Fibroblast of skin of scalp (primary cell): ENCODE results near the gene SRCIN1.
"Not testable (repeated sequence)": the region's sequence is repeated elsewhere in the genome, so short reads cannot be mapped to it uniquely, and the experiment has no call there.

Experiments used
- DNase-seq: peaks from one replicate; pipeline ENCODE4 v3.0.0-alpha.2; 2013

SRCIN1 gene

DNA sequence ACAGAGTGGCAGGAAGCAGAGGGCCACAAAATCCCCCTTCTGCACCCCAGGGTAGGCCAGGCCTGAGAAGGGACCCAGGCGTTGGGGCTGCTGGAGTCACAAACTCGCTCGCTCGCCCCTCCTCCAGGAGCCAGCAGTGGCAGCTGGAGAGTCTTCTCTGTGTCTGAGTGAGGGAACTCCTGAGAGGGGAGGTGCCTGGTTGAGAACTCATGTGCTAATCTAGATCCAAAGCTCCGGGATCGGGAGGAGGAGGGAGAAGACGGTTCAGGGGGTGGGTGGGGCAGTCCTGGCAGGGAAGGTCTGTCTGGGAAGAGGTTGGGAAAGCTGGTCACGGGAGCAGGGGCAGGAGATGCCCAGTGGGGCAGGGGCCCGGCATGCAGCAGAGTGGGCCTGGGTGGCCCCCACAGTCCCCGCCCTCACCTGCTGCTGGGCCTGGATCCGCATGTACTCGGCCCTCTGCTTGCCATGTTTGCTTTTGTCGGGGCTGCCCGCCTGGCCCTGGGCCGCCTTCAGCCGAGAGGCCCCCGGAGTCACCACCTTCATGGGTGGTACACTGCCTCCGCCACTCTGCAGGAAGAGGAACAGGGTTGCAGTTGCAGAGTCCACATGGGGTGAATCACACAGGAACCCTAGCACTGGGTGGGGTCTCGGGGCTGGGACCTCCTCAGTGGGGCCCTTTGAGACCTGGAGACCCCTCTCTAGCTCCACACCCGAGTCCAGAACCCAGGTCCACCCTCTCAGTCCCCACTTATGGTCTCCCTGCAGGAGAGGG, 62.2 kb downstream of the SRCIN1 start:
- DNase-seq: no peak

DNA sequence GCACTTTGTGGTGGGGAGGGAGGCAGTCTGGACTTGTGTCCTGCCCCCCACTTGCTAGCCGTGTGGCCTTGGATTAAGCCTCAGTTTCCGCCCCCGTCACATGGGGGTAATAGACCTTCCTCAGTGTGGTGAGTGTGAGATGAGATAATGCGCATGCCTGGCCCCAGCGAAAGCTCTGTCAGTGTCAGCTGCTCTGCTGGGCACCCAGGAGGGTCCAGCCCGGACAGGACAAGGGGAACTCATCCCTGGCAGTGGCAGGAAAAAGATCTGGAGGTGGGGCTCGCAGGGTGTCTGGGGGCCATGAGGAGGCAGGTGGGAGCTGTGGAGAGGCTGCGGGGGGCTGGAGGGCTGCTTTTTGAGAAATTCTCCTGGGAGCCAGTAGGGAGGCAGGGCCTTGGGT, 63.5 kb downstream of the SRCIN1 start:
- no peak for DNase-seq

DNA sequence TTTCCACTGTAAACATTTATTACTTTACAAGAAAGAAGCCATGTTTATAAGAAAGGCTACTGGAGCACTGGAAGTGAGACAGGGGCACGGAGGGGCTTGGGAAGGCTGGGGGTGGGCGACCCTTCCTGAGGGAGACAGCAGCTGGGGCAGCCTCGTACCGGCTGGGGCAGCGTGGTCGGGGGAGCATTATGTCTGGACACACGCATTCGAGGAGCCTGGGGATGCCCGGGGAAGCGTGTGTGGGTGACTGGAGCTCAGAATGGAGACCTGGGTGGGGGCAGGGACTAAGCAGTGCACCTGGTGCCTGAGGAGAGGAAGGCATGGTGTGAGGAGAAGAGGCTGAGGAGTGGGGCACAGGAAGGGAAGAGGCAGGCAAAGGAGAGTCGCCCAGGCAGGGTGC, 64.5 kb downstream of the SRCIN1 start:
- no peak for DNase-seq

DNA sequence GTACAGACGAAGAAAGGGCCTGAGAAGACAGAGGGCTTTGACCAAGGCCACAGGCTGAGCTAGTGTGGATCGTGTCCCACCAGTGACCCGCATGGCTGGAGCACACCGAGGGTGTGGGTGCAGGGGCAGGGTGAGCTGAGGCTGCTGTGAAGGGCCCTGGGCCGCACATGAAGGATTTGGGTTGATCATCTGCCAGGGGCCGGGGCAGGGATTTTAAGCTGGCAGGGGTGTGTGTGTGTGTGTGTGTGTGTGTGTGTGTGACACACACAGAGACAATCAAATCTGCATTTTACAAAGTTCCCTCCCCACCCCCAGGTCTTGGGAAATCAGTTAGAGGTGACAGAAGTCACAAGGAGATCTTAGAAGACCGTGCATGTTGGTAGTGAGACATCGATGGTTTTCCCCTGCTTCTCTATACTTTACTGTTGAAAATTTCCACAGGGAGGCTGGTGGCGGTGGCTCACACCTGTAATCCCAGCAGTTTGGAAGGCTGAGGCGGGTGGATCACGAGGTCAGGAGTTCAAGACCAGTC, 65.2 kb downstream of the SRCIN1 start:
- no peak for DNase-seq

DNA sequence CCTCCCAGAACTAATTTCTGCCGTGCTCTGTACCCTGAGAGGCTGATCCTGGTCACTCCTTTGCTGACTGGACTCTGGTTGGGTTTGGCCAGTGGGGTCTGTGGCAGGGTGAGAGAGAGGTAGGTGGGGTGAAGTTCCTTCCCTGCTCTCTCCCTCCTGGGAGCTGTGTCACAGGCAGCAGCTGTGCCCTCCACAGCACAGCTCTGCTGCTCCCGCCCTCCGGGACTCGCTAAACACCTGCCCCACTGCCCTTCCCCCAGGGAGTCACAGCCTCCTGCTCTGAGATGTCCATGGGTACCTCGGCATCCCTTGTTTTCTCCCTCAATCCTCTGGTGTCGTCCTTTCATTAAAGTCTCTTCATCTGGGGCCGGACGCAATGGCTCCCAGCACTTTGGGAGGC, 66.4 kb downstream of the SRCIN1 start:
- no peak for DNase-seq

DNA sequence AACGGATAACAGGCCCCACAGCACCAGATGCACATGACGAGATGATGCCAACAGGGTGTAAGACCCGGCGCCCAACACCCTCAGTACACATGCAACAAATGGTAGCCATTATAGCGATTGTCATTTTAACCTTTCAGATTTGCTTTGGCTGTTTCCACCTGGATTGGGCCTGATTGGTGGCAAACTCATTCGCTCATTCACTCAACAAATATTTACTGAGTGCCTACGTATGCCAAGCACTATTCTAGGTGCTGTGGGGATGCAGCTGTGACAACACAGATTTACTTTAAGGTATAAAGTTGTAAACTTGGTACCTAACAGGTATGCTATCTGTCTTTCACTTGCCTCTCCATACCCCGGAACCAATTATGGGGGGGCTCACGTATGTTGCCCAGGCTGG, 66.8 kb downstream of the SRCIN1 start:
- no peak for DNase-seq

DNA sequence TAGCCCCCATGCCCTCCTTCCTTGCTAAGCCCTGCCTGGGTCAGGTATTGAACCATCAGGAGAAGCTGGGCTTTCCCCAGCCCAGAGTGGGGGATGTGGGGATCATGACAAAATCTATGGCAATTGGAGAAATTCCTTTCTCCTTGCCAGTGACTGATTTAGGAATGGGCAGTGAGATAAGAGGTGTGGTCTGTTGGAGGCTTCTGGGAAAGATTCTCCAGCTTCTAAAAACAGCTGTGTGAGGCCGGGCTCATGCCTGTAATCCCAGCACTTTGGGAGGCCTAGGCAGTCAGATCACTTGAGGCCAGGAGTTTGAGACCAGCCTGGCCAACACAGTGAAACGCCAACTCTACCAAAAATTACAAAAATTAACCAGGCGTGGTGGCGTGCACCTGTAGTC, 69.1 kb downstream of the SRCIN1 start:
- no peak for DNase-seq

DNA sequence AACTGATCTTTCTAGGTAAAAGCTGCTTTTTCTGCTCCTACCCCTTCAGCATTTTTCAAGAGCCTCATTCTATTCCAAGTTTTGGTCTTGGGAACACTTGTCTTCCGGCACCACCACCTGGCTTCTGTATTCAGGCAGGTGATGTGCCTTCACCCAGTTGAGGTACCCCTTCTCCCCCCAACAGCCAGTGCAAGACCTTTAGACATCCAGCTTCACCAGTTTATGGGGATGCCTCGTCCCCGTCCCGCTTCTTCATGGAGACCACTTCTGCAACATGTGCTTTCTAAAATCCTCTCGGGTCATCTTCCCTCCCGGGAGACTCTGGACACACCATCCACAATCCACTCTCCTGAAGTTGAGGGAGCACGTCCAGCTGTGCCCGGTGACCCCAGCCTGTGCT, 69.9 kb downstream of the SRCIN1 start:
- DNase-seq: no peak

DNA sequence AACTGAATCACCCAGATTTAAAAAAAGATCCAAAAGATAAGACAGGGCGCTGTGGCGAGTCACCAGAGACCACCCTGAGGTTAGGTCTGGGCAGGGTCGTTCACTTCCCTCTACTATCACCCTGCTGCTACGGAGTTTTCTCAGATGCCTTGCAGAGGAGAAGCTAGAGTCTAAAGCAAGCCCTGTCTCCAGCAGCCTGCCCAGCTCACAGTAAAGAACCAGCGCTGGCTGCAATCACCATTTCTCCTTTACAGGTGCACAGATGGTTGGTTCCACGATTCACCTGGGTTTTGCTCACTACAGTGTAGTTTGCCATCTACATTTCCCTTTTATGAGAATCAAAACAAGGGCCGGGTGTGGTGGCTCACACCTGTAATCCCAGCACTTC, 71.3 kb downstream of the SRCIN1 start:
- DNase-seq: no peak

DNA sequence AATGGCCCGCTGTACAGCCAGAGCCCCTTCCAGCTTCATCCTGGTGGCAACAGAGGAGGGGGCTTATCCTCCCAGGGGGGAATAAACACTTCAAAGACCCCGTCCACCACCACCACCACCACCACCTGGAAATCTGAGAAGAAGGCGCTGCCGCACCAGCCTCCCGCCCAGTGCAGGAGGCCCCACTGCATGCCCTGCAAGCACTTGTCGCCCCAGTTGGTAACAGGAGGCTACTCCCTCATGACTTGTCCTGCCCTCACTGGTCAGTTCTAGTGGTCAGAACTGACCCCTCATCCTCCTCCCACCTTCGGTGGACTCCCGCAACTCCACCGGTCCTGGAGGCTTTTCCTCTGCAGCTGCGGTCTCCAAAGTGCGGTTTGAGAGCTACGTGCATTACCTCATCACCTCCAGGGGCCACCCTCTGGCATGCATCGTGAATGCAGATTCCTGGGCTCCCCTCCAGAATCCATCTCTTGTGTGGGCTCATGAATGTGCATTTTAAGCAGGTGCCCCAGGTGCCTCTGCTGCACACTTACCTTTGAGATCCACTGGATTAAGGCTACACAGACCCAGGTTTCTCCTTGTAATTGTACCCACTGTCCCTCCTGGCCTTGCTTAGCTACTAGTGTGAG, 71.8 kb downstream of the SRCIN1 start:
- no peak for DNase-seq

DNA sequence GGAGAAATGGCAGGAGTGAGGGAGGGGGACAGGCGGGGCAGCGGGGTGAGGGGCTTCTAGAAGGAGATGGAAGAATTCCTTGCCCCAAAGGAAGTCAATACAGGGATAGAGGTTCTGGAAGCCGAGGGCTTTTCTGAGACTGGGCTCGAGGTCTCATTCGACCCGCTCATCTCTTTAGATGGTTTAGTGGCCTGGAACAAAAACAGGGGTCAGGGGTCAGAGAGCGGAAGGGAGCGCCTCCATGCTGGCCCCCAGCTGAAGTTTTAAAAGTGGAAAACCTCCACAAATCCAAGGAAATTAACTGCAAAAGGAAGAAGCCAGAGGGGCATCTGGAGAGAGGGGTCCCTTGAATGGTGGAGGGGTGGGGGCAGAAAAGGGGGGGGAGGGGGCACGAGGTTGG, 72.5 kb downstream of the SRCIN1 start:
- no peak for DNase-seq

DNA sequence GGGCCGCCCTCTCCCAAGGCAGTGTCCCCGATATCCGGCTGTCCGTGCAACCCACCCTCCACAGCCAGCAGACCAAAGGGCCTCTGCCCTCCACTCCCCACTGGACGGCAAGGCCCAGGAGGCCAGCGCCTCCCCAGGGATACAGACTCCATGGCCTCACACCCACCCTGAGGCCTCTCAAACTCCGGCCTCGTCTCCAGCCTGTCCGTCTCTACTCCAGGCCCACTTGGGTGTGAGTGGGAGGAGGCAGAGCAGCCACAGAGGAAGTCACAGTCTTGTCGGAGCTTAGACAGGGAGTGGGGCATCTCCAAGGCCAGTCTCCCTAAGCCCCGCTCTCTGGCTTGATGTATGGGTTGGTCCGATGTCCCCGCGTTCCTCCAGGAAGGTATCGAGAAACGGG, 73.3 kb downstream of the SRCIN1 start:
- no peak for DNase-seq

DNA sequence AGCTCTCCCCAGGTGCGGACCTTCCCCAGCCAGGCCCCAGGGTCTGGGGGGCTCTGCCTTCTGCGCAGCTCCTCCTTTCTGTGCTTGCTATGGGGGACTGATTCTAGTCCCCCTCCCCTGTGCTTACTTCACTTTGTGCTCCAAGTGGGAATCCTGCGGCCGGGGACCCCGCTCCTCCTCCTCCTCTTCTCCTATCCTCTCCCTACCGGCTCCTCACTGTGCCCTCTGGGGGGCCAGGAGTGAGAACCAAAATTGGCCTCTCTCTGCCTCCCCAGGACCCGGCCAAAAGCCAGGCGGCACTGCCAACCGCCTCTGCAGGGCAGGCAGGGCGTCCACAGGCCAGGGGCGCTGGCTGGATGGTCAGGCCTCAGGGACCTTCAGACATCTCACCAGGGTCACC, 74.0 kb downstream of the SRCIN1 start:
- DNase-seq: not testable (repeated sequence)

DNA sequence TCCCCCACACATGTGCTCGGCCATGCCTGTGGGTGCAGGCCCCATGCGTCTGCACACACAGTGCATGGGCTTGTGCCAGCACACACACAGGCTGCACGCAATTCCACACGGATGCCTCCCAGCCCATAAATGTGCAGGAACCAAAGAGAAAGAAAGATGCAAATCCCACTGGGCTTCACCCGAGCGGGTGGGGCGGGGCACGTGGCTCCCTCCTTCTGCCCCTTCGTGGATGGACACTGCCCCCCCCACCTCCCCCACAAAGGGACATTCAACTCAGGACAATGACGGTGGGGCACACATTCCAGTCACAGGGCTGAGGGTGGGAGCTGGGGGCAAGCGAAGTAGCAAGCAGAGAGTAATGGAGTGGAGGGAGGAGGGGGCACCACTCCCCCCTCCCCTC, 74.9 kb downstream of the SRCIN1 start:
- DNase-seq: not testable (repeated sequence)

DNA sequence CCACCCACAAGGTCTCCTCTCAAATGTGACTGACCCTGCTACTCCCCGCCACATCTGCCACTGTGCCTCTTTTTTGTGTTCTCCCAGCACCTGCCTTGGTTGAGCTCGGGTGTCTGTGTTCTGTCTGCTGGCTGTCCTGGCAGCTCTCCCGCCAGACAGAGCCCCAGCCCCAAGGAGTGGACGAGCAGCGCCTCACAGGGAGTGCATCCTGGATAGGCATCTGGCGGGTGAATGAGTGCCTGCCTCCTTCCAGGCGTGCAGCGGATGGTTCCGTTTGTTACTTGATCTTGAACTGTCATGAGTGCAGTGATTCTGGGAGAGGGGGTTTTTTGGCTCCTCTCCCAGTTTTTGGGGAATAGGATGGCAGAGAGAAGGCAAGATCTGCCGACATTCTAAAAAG, 77.6 kb downstream of the SRCIN1 start:
- DNase-seq: not testable (repeated sequence)

DNA sequence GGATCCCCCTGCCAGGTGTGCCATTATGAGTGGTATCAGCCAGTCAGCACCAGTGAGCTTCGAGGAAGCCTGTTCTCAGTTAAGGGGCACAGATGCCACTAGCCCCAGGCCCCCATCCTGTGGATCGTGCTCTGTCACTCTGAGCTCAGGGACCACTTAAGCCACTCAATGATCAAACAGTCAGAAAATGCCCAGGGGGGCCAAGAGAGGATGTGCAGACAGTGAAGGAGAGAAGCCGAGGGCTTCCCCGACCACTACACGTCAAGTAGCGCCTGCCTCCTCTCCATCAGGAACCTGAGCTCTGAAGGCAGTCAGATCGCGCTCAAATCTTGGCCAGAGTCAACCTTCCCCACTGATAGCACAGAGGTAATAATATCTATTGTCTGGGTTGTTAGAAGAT, 79.2 kb downstream of the SRCIN1 start:
- not testable (repeated sequence) for DNase-seq

DNA sequence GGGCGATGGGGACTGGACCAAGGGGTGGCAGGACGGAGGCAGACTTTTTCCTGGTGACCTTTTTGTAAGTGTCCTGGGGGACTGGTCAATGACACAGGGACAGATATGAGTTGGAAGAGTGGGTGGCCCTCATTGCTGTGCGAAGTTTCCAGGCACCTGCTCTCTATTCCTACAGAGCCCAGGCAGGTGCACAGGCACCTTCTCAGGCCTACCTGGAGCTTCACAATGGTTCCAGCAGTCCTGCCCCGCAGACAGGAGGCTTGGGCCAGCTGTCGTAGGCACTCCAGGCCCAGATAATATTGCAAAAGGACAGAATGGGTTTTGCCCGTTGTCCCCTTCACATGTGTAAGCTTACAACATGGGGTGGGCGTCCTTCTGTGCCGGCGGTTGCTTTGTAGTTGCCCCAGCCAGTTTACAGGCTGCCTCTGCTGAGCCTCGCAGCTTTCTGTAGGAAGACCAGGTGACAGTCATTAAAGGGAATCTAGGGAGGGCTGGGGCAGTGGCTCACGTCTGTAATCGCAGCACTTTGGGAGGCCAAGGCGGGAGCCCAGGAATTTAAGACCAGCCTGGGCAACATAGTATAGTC, 93.2 kb downstream of the SRCIN1 start:
- no peak for DNase-seq

DNA sequence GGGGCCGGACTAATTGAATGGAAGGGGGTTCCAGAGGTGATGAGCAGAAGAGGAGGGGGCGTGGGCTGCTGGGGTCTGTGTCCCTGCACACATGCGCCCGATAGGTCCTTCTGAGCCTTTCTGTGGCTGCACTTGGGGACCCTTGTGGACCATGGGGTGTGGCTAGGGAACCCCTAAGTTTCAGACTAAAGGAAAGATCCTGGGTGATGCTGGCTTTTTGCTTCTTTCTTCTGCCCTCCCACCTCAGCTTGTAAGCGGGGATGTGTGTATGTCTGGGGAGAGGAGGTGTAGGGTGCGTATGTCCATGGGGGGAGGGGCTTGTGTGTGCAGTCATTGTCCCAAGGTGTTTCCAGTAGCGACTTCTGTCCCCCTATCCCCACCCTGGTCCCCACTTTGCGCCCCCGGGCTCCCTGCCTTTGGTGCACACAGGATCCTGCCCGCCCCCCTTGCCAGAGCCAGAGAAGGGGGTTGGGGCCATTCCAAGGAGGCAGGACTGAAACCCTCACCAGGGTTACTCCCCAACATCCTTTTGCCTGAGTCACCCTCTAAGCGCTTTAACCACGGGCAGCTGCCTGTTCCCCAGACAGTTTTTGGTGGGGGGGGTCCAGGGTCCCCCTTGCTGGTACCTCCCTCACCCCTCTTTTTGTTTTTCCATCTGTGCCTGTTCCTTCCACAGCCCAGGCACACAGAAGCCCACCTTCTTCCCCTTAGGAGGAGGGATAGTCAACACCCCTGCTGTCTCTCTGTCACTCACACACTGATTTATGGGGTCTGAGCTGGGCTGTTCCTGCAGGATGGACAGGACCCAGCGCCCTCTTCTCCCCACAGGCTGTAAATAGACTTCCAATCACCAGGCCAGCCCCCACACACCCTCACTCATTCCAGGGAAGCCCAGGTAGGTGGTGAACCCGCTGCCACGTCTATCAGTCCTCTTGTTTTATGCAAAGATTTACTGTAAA, 94.3 kb downstream of the SRCIN1 start:
- DNase-seq: peak; percentile 77

DNA sequence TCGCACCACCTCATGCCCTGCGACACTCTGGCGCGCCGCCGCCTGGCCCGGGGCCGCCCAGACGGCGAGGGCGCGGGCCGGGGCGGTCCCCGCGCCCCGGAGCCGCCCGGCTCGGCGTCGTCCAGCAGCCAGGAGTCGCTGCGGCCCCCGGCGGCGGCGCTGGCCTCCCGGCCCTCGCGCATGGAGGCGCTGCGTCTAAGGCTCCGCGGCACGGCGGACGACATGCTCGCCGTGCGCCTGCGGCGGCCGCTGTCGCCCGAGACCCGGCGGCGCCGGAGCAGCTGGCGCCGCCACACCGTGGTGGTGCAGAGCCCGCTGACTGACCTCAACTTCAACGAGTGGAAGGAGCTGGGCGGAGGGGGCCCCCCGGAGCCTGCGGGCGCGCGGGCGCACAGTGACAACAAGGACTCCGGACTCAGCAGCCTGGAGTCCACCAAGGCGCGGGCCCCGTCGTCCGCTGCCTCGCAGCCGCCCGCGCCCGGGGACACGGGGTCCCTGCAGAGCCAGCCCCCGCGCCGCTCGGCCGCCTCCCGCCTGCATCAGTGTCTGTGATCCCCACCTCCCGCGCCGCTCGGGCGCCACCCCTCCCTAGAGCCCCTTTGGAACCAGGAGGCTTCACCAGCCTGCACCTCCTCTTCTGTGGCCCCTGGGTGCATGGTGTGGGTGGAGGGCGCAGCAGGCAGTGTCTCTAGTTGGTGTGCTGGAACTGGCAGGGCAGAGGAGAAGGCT, 95.2 kb downstream of the SRCIN1 start:
- DNase-seq: no peak

DNA sequence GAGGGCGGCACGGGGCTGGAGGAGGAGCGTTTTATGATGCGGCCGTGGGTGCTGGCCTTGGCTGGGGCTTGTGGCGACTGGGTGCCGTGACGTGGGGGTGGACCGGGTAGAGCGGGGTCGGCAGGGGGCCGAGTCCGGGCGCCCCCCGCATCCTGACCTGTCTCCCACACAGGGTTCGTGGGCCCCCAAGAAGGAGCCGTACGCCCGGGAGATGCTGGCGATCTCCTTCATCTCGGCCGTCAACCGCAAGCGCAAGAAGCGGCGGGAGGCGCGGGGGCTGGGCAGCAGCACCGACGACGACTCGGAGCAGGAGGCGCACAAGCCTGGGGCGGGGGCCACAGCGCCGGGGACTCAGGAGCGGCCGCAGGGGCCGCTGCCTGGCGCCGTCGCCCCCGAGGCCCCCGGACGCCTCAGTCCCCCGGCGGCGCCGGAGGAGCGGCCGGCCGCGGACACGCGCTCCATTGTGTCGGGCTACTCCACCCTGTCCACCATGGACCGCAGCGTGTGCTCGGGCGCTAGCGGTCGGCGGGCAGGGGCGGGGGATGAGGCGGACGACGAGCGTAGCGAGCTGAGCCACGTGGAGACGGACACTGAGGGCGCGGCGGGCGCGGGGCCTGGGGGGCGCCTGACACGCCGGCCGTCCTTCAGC, 95.9 kb downstream of the SRCIN1 start:
- no peak for DNase-seq
